Gastrocnemius medialis (tissue), 4 donors: ENCODE data around the gene DNAJB5.

ENCODE experiments used
- CTCF ChIP-seq, 5 experiments: fragments of 450-650 bp in 3 of 5; fragments of 200-600 bp in 2 of 5; sonication (generic) in 2 of 5; IDR thresholded peaks in 4 of 5; conservative IDR thresholded peaks in 1 of 5; 1 replicate in 4 of 5; 2 replicates in 1 of 5; pipeline ENCODE4 v1.5.1; 2016 to 2019; ENCODE audit warnings: antibody characterized with exemption in 5 of 5, mild to moderate bottlenecking in 3 of 5, moderate library complexity in 3 of 5
- POLR2A ChIP-seq, 2 donors: fragments of 450-650 bp; IDR thresholded peaks; one replicate each; pipeline ENCODE4 v1.6.1; 2017; ENCODE audit warnings: antibody characterized with exemption in 2 of 2, mild to moderate bottlenecking in 2 of 2, moderate library complexity in 2 of 2

DNA sequence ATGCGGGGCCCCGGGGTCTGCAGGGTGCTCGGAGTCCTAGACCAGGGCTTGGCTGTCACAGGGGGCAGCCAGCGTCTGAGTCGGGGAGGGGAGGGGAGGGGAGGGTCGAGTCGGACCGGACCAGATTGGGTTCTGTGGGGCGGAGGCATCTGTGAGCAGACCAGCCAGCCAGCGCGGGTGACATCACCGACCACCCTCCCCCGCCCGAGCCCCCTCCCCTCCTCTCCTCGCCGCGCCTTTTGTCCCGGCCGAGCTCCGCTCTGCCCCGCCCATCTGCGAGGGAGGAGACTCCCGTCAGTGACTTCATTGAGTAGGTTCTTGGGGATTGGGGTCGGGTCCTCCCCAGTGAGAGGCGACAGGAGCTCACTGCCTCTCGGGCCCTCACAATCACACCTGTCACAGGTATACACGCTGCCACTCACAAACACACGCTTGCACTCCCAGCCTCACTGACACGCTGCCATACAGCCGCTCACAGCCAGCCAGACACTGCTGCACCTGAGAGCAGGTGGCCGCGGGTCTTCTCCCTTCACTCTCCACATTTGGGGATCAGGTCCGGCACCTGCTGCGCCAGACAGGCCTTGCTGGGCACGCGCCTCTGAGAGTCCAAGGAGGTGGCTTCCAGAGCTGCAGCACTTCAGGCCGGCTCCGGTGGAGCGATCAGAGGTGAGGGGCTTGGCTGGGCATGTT, 546 bp downstream of the DNAJB5 start:
- TF ChIP-seq POLR2A (IDR thresholded peaks at IDR 0.05) (no peak), CTCF (IDR thresholded peaks at IDR 0.05 in 4 of 5, conservative IDR thresholded peaks at IDR 0.05 in 1 of 5) (no peak)
